Activated CD8-positive, alpha-beta memory T cell treated with anti-CD3 and anti-CD28 coated beads for 24 hours (primary cell): ENCODE measurements around the gene INTS1.

Source experiments
- DNase-seq: peaks from one replicate; pipeline ENCODE4 v3.0.0-alpha.2; 2020

Gene INTS1

GRCh38 chr7:1428941-1429501, 75.2 kb downstream of the INTS1 start:
- no peak for DNase-seq

DNA sequence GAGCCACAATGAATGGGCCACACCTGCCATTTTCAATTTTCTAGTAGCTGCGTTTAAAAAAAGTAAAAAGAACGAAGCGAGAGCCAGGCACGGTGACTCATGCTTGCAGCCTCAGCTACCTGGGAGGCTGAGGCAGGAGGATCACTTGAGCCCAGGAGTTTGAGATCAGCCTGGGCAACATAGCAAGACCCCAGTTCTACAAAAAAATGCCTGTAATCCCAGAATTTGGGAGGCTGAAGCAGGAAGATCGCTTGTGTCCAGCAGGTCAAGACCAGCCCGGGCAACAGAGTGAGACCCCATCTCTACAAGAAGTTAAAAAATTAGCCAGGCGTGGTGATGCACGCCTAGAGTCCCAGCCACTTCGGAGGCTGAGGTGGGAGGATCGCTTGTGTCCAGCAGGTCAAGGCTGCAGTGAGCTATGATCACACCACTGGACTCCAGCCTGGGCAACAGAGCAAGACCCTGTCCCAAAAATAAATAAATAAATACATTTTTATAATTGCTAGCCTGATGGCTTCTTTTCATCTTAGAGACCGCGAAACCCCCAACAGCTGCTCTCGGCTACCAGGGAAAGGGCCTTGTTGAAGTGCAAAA, 77.0 kb downstream of the INTS1 start:
- no peak for DNase-seq

DNA sequence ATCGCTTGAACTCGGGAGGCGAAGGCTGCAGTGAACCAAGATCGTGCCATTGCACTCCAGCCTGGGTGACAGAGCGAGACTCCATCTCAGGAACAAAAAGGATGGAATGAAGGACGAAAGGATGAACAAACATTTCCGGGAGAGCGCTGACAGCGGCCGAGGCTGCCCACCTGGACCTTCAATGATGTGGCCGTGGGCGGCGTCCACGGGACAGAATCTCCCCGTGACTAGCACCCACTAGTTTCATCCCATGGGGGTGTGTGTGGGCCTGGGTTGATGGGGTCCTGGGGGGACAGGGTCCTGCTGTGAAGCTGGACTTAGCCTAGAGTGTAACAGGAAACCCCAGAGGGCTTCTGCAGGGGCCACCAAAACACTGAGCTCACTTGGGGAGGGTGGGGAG, 77.7 kb downstream of the INTS1 start:
- DNase-seq = no peak

- DNase-seq = no peak
Measured at GRCh38 chr7:1425292-1426136, 78.7 kb downstream of the INTS1 start.

DNA sequence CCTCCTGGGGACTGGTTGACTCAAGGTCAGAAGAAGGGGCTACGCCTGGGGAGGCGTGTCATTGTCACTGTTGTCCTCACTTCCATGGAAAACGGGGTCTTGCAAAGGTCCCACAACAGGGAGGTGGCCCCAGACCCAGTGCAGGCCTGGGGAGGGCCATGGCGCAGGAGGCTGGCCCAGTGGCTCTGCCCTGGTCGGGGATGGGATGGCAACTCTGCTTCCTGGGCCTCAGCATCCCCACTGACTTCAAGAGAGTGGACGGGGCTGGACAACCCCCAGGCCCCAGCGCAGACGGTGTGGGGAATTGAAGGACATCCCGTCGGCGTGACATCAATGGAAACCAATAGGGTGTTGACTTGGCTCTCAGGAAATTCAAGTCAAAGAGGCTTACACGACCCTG, 80.1 kb downstream of the INTS1 start:
- no peak for DNase-seq

DNA sequence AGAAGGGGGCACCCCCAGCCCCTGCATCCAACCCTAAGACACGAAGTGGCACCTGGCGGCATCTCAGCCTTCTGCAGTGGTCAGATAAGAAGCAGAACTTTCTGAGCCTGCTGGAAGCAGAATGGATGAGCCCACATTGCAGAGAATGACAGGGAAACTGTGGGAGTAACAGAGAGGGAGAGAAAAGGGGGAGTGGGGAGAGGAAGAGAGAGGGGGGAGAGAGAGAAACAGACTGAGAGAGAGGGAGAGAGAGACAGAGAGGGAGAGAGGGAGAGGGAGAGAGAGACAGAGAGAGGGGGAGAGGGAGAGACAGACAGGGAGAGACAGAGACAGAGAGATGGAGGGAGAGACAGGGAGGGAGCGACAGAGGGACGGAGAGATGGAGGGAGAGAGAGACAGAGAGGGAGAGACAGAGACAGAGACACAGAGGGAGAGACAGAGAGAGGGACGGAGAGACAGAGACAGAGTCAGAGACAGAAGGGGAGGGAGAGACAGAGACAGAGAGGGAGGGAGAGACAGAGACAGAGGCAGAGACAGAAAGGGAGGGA, 80.9 kb downstream of the INTS1 start:
- DNase-seq = no peak

GRCh38 chr7:1422512-1423263, 81.5 kb downstream of the INTS1 start:
- no peak for DNase-seq

DNA sequence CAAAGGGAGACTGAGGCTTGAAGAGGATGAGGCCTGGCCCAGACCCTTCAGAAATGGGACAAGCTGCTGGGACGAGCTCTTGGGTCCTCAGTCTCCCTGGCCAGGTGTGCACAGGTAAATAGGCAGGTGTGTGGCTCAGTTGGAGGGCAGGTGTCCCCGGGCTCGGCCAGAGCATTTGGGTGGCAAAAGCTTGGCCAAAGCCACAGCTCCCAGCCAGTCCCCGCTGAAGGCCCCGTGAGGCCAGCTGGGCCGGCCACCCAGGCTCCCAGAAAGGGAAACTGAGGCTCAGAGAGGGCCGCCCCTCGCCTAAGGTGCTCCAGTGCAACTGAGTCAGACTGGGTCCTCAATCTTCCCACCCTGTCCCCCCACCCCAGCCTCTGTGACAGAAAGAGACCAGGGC, 82.2 kb downstream of the INTS1 start:
- DNase-seq = no peak

GRCh38 chr7:1421020-1421790, 83.0 kb downstream of the INTS1 start:
- DNase-seq = no peak
